Ovary (tissue), 3 donors: Measurements from ENCODE around the gene HMG20A.

ENCODE experiments used
- EP300 ChIP-seq: sonication (generic); formaldehyde crosslinking; IDR thresholded peaks from one replicate; pipeline ENCODE4 v1.6.1; 2017; ENCODE audit warnings: antibody characterized with exemption
- TF ChIP-seq, protein P1 (sequence below), 3 donors: fragments of 450-650 bp in 2 of 3; fragments of 200-600 bp in 1 of 3; IDR thresholded peaks; one replicate each; pipeline versions ENCODE4 v1.5.1 to v1.8.0; 2016 to 2022; ENCODE audit warnings: antibody characterized with exemption in 3 of 3, mild to moderate bottlenecking in 1 of 3
- donor health status: DM: no; HTN: no; CAD: no.

DNA sequence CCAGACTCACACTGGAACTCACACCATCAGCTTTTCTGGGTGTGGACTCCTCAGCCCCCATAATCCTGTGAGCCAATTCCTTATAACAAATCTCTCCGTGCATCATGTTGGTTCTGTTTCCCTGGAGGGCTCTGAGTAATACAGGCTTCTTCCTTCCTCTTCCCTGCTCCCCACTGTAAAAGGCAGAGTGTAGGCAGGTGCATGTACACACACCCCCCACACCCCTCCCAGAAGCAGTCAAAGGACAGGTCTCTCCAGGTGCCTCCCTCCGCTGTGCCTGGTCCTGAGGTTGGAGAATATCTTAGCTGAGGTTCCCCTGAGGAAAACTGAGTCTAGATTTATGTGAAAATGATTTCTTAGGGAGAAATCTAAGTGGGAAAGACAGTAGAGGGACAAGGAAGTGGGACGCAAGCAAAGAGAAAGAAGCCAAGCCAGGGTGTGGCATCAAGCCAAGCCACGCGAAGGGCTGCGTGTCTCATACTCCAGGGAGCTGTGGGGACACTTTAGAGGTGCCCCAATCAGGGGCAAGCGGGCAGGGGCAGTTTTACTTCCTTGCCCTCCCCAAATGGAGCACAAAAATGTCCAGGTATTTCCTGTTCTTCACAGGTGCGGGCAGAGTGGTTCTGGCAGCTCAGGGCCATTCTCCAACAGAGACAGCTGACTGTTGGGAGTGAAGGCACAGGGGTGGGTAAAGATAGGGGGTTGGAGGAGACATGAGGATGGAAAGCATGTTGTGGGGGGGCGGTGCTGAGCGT is 86.6 kb downstream of the HMG20A start:
- no peak for TF ChIP-seq EP300
- TF ChIP-seq, protein P1, sequence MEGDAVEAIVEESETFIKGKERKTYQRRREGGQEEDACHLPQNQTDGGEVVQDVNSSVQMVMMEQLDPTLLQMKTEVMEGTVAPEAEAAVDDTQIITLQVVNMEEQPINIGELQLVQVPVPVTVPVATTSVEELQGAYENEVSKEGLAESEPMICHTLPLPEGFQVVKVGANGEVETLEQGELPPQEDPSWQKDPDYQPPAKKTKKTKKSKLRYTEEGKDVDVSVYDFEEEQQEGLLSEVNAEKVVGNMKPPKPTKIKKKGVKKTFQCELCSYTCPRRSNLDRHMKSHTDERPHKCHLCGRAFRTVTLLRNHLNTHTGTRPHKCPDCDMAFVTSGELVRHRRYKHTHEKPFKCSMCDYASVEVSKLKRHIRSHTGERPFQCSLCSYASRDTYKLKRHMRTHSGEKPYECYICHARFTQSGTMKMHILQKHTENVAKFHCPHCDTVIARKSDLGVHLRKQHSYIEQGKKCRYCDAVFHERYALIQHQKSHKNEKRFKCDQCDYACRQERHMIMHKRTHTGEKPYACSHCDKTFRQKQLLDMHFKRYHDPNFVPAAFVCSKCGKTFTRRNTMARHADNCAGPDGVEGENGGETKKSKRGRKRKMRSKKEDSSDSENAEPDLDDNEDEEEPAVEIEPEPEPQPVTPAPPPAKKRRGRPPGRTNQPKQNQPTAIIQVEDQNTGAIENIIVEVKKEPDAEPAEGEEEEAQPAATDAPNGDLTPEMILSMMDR (IDR thresholded peaks at IDR 0.05) = no peak
